IMR-90 (cell line): ENCODE data around the gene ADGRB3. TPM values are rescaled to one million over a fixed set of nuclear protein-coding genes. Genes with fewer than 3 reads are reported as not detected.
"Not testable (repeated sequence)": the region's sequence is repeated elsewhere in the genome, so short reads cannot be mapped to it uniquely, and the experiment has no call there.

ENCODE experiments used
- ATAC-seq: fragments of 200-7000 bp; cut with Tn5 transposase; 2 replicates; pipeline ENCODE4 v1.9.1; 2020; ENCODE audit warnings: low read depth, mild to moderate bottlenecking, moderate library complexity
- BruUV-seq: library from RNA; stranded (reverse); fragments of 400-500 nt; replicated peaks from 2 replicates; lab custom pipeline; 2021; lab: Mats Ljungman, UMichigan
- CTCF ChIA-PET: fragments of 300-600 bp; formaldehyde crosslinking; extraction: SDS; loops from one replicate; lab custom pipeline; 2021; ENCODE audit warnings: antibody characterized with exemption; lab: Yijun Ruan, JAX
- POLR2A ChIA-PET: fragments of 300-600 bp; sonication (Branson Sonifier 250); formaldehyde crosslinking; loops from one replicate; lab custom pipeline; 2022; ENCODE audit warnings: antibody characterized with exemption; ENCODE audit not compliant: unreplicated experiment; lab: Charles Lee
- DNase-seq: peaks from one replicate; pipeline ENCODE4 v3.0.0; 2013
- H2AFZ ChIP-seq: replicated peaks from 2 replicates; pipeline ENCODE3; 2013; ENCODE audit warnings: low read length, mild to moderate bottlenecking; ENCODE audit not compliant: poor library complexity
- H2AK5ac ChIP-seq: 2 replicates; pipeline ENCODE4 v1.6.1; 2013; ENCODE audit warnings: low read depth, low read length, inconsistent platforms
- H2AK9ac ChIP-seq: replicated peaks from 2 replicates; pipeline ENCODE3; 2013; ENCODE audit warnings: mild to moderate bottlenecking, low read depth, low read length, moderate library complexity; ENCODE audit not compliant: poor library complexity
- H2BK120ac ChIP-seq: 2 replicates; pipeline ENCODE4 v1.6.1; 2013; ENCODE audit warnings: low read depth, low read length, inconsistent platforms
- H2BK15ac ChIP-seq: 3 replicates; pipeline ENCODE4 v1.6.1; 2013; ENCODE audit warnings: low read depth, low read length, inconsistent platforms
- H2BK20ac ChIP-seq: 2 replicates; pipeline ENCODE4 v1.6.1; 2013; ENCODE audit warnings: low read depth, mild to moderate bottlenecking, inconsistent platforms, low read length, moderate library complexity
- H2BK5ac ChIP-seq: 2 replicates; pipeline ENCODE4 v1.6.1; 2013; ENCODE audit warnings: mild to moderate bottlenecking, low read depth, low read length, inconsistent platforms; ENCODE audit not compliant: poor library complexity, severe bottlenecking
- H3K14ac ChIP-seq: replicated peaks from 2 replicates; pipeline ENCODE4 v1.6.1; 2013; ENCODE audit warnings: low read depth, low read length, inconsistent platforms
- H3K18ac ChIP-seq: 2 replicates; pipeline ENCODE4 v1.6.1; 2013; ENCODE audit warnings: low read depth, low read length, control low read depth
- H3K23ac ChIP-seq: 2 replicates; pipeline ENCODE4 v1.6.1; 2013; ENCODE audit warnings: low read depth, low read length, inconsistent platforms
- H3K27ac ChIP-seq: 2 replicates; pipeline ENCODE4 v1.5.1; 2013; ENCODE audit warnings: mild to moderate bottlenecking, control low read depth, low read length; ENCODE audit not compliant: insufficient read depth
- H3K27me3 ChIP-seq: 2 replicates; pipeline ENCODE4 v1.6.1; 2013; ENCODE audit warnings: low read length; ENCODE audit not compliant: control insufficient read depth, insufficient read depth
- H3K36me3 ChIP-seq: 2 replicates; pipeline ENCODE4 v1.6.1; 2013; ENCODE audit warnings: low read length, mixed read lengths; ENCODE audit not compliant: control insufficient read depth, insufficient read depth
- H3K4ac ChIP-seq: 2 replicates; pipeline ENCODE4 v1.6.1; 2013; ENCODE audit warnings: low read depth, low read length, inconsistent platforms
- H3K4me1 ChIP-seq: 2 replicates; pipeline ENCODE4 v1.6.1; 2013; ENCODE audit warnings: low read length, mixed read lengths; ENCODE audit not compliant: control insufficient read depth, insufficient read depth
- H3K4me2 ChIP-seq: 2 replicates; pipeline ENCODE4 v1.6.1; 2013; ENCODE audit warnings: low read depth, mild to moderate bottlenecking, control low read depth, low read length, moderate library complexity
- H3K4me3 ChIP-seq: 2 replicates; pipeline ENCODE4 v1.5.1; 2013; ENCODE audit warnings: low read depth, mild to moderate bottlenecking, control low read depth, low read length, moderate library complexity; ENCODE audit not compliant: insufficient read depth
- H3K56ac ChIP-seq: 2 replicates; pipeline ENCODE4 v1.6.1; 2013; ENCODE audit warnings: low read length, inconsistent platforms; ENCODE audit not compliant: insufficient read depth; ENCODE audit errors: extremely low read depth
- H3K79me1 ChIP-seq, 2 experiments: 2 replicates each; pipeline ENCODE4 v1.6.1; 2013; ENCODE audit warnings: low read length in 2 of 2, inconsistent platforms in 1 of 2, low read depth in 1 of 2
- H3K9ac ChIP-seq: 2 replicates; pipeline ENCODE4 v1.6.1; 2013; ENCODE audit warnings: low read depth, low read length, control low read depth
- H3K9me1 ChIP-seq: 2 replicates; pipeline ENCODE4 v1.6.1; 2013; ENCODE audit warnings: low read length, inconsistent platforms; ENCODE audit not compliant: insufficient read depth
- H3K9me3 ChIP-seq: 2 replicates; pipeline ENCODE4 v1.6.1; 2013; ENCODE audit warnings: low read length; ENCODE audit not compliant: control insufficient read depth, insufficient read depth
- H4K20me1 ChIP-seq: 2 replicates; pipeline ENCODE4 v1.6.1; 2013; ENCODE audit warnings: low read length, inconsistent platforms; ENCODE audit not compliant: insufficient read depth
- H4K5ac ChIP-seq: 2 replicates; pipeline ENCODE4 v1.6.1; 2013; ENCODE audit warnings: mild to moderate bottlenecking, low read depth, low read length, control low read depth
- H4K8ac ChIP-seq, 2 experiments: 2 replicates each; pipeline ENCODE4 v1.6.1; 2013; ENCODE audit warnings: low read depth in 2 of 2, low read length in 2 of 2, control low read depth in 1 of 2, inconsistent platforms in 1 of 2
- H4K91ac ChIP-seq: 2 replicates; pipeline ENCODE4 v1.6.1; 2013; ENCODE audit warnings: low read depth, low read length, inconsistent platforms; ENCODE audit not compliant: insufficient read depth
- WGBS, 2 experiments: methylation state at CpG; one replicate each; pipeline versions ENCODE4 v1.1.5 to v1.1.7; 2013; ENCODE audit warnings: missing lambda C conversion rate in 2 of 2; ENCODE audit not compliant: insufficient read length in 1 of 2; ENCODE audit errors: extremely low coverage in 2 of 2; 5-methylcytosine and 5-hydroxymethylcytosine counted together
- dilution Hi-C: fragments of 300-500 bp; cut with HindIII; formaldehyde crosslinking; loops from one replicate; pipeline ENCODE4 v1.14.3; 2018; ENCODE audit warnings: low sequenced_read_pairs; ENCODE audit not compliant: unreplicated experiment
- in situ Hi-C: fragments of 300-500 bp; cut with MboI; formaldehyde crosslinking; loops from 3 replicates; pipeline ENCODE4 v1.14.3; 2019; ENCODE audit warnings: low sequenced_read_pairs, inconsistent platforms, mixed read lengths
- intact Hi-C: fragments of 100-400 bp; cut with micrococcal nuclease; formaldehyde crosslinking; loops from 2 replicates; pipeline ENCODE4 v1.10.0; 2022
- polyA plus RNA-seq, 3 experiments: library from polyadenylated mRNA; depleted of rRNA; stranded (reverse); fragments of >200 nt; gene quantifications; 2 replicates each; pipeline ENCODE4 v1.2.3, GENCODE V29; 2012; ENCODE audit warnings: low replicate concordance in 1 of 3
- total RNA-seq: library from RNA; depleted of rRNA; stranded (reverse); fragments of >200 nt; gene quantifications from 2 replicates; pipeline ENCODE4 v1.2.3, GENCODE V29; 2012

ADGRB3 gene
- total and polyA plus RNA-seq, 2 of the 4 experiments (the other 2 are of a cell fraction), result not detected

GRCh38 chr6:68790128-68790527 lies 155.0 kb downstream of the ADGRB3 start:
- H3K23ac ChIP-seq, H3K4me1 ChIP-seq, H3K18ac ChIP-seq, H4K8ac ChIP-seq, H2AFZ ChIP-seq, H2AK9ac ChIP-seq, H2BK15ac ChIP-seq, H3K27ac ChIP-seq, H3K56ac ChIP-seq, H4K5ac ChIP-seq, H3K9me3 ChIP-seq, H3K14ac ChIP-seq, in situ Hi-C loops, POLR2A ChIA-PET, H3K4me2 ChIP-seq, intact Hi-C loops, dilution Hi-C loops, H2BK120ac ChIP-seq, DNase-seq, H2BK5ac ChIP-seq, H3K4me3 ChIP-seq, H3K9ac ChIP-seq, H2AK5ac ChIP-seq, ATAC-seq, H4K91ac ChIP-seq, H3K27me3 ChIP-seq, H3K9me1 ChIP-seq, H3K36me3 ChIP-seq, CTCF ChIA-PET, H4K20me1 ChIP-seq, H3K4ac ChIP-seq, H2BK20ac ChIP-seq, BruUV-seq, H3K79me1 ChIP-seq: not testable (repeated sequence)
- no CpG with 5 or more reads among the region's 6 CpGs for WGBS, 2 experiments

DNA sequence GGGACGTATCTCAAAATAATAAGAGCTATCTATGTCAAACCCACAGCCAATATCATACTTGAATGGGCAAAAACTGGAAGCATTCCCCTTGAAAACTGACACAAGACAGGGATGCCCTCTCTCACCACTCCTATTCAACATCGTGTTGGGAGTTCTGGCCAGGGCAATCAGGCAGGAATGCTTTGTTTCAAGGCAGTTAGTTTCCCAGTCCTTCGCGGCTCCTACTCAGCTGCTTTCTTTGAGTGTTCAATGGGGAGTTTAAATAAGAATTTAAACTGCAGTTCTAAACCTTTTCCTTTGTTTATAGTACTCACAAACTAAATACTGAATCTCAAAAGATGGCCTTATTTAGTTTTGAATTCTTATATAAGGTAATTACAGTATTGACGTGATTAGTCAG lies 179.9 kb downstream of the ADGRB3 start:
- POLR2A ChIA-PET, H3K9ac ChIP-seq: not testable (repeated sequence)

More for the DNA sequence above, 179.9 kb downstream of the ADGRB3 start:
- H3K18ac ChIP-seq, H2BK15ac ChIP-seq, H4K20me1 ChIP-seq, H2BK5ac ChIP-seq, H3K4ac ChIP-seq, H3K4me2 ChIP-seq, H3K56ac ChIP-seq, H2AFZ ChIP-seq, dilution Hi-C loops, H3K9me1 ChIP-seq, in situ Hi-C loops, H3K36me3 ChIP-seq, H3K27me3 ChIP-seq, H3K9me3 ChIP-seq, CTCF ChIA-PET, H4K91ac ChIP-seq, H3K79me1 ChIP-seq, intact Hi-C loops, H3K23ac ChIP-seq, H3K27ac ChIP-seq, H2BK20ac ChIP-seq, H3K14ac ChIP-seq, H2BK120ac ChIP-seq, BruUV-seq, DNase-seq, H4K8ac ChIP-seq, H2AK9ac ChIP-seq, H2AK5ac ChIP-seq, H4K5ac ChIP-seq, ATAC-seq, H3K4me1 ChIP-seq, H3K4me3 ChIP-seq: not testable (repeated sequence)
- no CpG with 5 or more reads among the region's 5 CpGs for WGBS, 2 experiments
